Cardiac muscle cell (in vitro differentiated cells and primary cell): Measurements from ENCODE around the gene CTXND1. TPM values are rescaled to one million over a fixed set of nuclear protein-coding genes. Genes with fewer than 3 reads are reported as not detected.

Source experiments
- DNase-seq, 2 donors: peaks; one replicate each; pipeline versions ENCODE4 v3.0.0 to v3.0.0-alpha.2; 2010 to 2017; ENCODE audit warnings: low read depth in 1 of 2, low spot score in 1 of 2
- H3K27ac ChIP-seq: fragments of 200-600 bp; sonication (generic); 2 replicates; pipeline ENCODE4 v1.5.1; 2016
- H3K27me3 ChIP-seq: fragments of 200-600 bp; sonication (generic); 2 replicates; pipeline ENCODE4 v1.6.0; 2016; ENCODE audit warnings: control low read depth
- H3K36me3 ChIP-seq: fragments of 200-600 bp; sonication (generic); 2 replicates; pipeline ENCODE4 v1.5.1; 2016; ENCODE audit warnings: control low read depth
- H3K4me1 ChIP-seq: fragments of 200-600 bp; sonication (generic); 2 replicates; pipeline ENCODE4 v1.8.1; 2017; ENCODE audit warnings: low read depth, mild to moderate bottlenecking, mixed run types
- H3K4me3 ChIP-seq: fragments of 200-600 bp; sonication (generic); 2 replicates; pipeline ENCODE4 v1.5.1; 2016; ENCODE audit warnings: mild to moderate bottlenecking
- H3K9me3 ChIP-seq: fragments of 200-600 bp; sonication (generic); 2 replicates; pipeline ENCODE4 v1.5.1; 2017; ENCODE audit warnings: low read depth, mild to moderate bottlenecking, control low read depth
- CTCF ChIP-seq: IDR thresholded peaks from 2 replicates; pipeline ENCODE4 v1.5.1; 2012; ENCODE audit warnings: low read depth, mild to moderate bottlenecking, low read length
- polyA plus RNA-seq: library from polyadenylated mRNA; unstranded; fragments of >200 nt; fragmentation: Nextera tagmentation; extraction: Ambion mirVana; gene quantifications from 2 replicates; pipeline ENCODE4 v1.2.1, GENCODE V29; 2016
- total RNA-seq: library from RNA; depleted of rRNA; stranded (reverse); fragments of >200 nt; gene quantifications from 2 replicates; pipeline ENCODE4 v1.2.3, GENCODE V29; 2016

CTXND1 gene
- total and polyA plus RNA-seq, 2 experiments from 2014 or later: 0.09 to 0.27 TPM

DNA sequence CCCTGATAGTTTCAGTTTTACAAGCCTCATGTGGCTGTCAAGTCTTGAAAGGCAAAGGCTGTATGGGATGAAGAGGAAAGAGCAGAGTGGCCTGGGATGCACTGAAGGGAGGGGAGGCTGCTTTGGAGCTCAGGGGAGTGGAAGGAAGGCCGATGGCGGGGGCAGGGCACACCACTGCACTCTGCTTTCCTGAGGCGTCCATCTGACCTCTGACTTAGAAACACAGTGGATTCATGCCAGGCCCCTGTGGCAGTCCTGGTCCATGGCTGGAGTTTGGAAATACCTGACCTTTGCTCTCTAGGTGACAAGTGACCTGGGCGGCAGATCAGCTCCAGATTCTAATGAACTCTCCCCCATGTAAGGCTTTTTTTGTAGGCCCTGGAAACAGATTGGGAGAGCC lies 80.2 kb downstream of the CTXND1 start:
- Histone ChIP-seq H3K4me1 (no peaks in the 10 kb centered on the region), H3K27ac (no peak overlapping the region), H3K4me3 (no peak overlapping the region), H3K9me3 (no peaks in the 10 kb centered on the region), H3K36me3 (no peaks in the 10 kb centered on the region), H3K27me3 (no peaks in the 10 kb centered on the region)
- no peak for TF ChIP-seq CTCF
- DNase-seq: no peak

- no peak for TF ChIP-seq CTCF
- no peaks in the 10 kb centered on the region for H3K36me3 ChIP-seq
- DNase-seq: no peak
- H3K27ac ChIP-seq: no peak overlapping the region
- H3K9me3 ChIP-seq: no peaks in the 10 kb centered on the region
- H3K27me3 ChIP-seq: no peaks in the 10 kb centered on the region
- H3K4me1 ChIP-seq: no peaks in the 10 kb centered on the region
- no peak overlapping the region for H3K4me3 ChIP-seq
Observed at GRCh38 chr15:80170596-80170995, 81.4 kb downstream of the CTXND1 start.

DNA sequence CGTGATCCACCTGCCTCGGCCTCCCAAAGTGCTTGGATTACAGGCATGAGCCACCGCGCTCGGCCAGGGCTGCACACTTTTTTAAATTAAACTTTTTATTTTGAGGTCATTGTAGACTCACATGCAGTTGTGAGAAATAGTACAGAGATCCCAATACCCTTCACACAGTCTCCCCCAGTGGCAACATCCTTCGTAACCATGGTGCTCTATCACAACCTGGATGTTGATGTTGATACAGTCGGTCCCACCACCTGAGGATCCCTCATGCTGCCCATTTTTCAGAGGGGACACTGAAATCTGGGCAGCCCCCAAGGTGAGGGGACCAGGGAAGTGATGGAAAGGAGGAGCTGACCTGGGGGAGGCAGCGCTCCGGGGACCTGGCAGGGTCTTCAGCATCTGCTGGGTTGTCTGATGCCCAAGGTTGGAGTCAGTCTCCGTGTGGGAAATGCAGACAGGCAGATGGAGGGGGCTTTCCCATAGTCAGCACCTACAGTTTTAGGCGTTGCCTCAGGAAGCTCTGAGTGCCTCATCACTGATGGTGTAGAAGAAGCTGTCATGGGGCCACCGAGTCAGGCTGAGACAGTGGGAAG lies 82.2 kb downstream of the CTXND1 start:
- Histone ChIP-seq H3K36me3 (no peaks in the 10 kb centered on the region), H3K27me3 (no peaks in the 10 kb centered on the region), H3K4me1 (no peaks in the 10 kb centered on the region), H3K9me3 (no peaks in the 10 kb centered on the region), H3K4me3 (no peak overlapping the region), H3K27ac (no peak overlapping the region)
- TF ChIP-seq CTCF: no peak
- DNase-seq: no peak

- TF ChIP-seq CTCF: no peak
- Histone ChIP-seq H3K27ac (no peak overlapping the region), H3K4me3 (no peak overlapping the region), H3K9me3 (no peaks in the 10 kb centered on the region), H3K36me3 (no peaks in the 10 kb centered on the region), H3K4me1 (no peaks in the 10 kb centered on the region), H3K27me3 (no peaks in the 10 kb centered on the region)
- DNase-seq: no peak
Observed at GRCh38 chr15:80168421-80168820, 83.6 kb downstream of the CTXND1 start.

DNA sequence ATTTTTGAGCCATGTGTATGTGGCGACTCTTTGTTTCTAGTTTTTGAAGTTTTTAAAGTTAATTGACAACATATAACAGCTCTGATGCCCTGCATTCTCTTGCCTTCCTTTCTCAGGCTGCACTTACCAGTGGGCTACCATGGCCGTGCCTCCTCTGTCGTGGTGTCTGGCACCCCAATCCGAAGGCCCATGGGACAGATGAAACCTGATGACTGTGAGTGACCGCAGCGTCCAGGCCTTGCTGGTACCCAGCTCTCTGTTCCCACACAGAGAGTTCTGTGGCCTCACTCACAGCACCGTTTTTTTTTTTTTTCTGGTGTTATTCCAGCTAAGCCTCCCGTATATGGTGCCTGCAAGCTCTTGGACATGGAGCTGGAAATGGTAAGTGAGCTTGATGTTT lies 84.1 kb downstream of the CTXND1 start:
- no peaks in the 10 kb centered on the region for H3K9me3 ChIP-seq
- no peaks in the 10 kb centered on the region for H3K27me3 ChIP-seq
- H3K4me3 ChIP-seq: no peak overlapping the region
- no peaks in the 10 kb centered on the region for H3K36me3 ChIP-seq
- no peak for DNase-seq
- H3K4me1 ChIP-seq: no peaks in the 10 kb centered on the region
- H3K27ac ChIP-seq: no peak overlapping the region
- no peak for TF ChIP-seq CTCF

GRCh38 chr15:80163897-80164296 lies 88.1 kb downstream of the CTXND1 start:
- Histone ChIP-seq H3K36me3 (no peaks in the 10 kb centered on the region), H3K9me3 (no peaks in the 10 kb centered on the region), H3K27ac (no peak overlapping the region), H3K27me3 (no peaks in the 10 kb centered on the region), H3K4me3 (no peak overlapping the region), H3K4me1 (no peaks in the 10 kb centered on the region)
- DNase-seq: no peak
- TF ChIP-seq CTCF: no peak
